ENCODE data around the gene ZCCHC17.

Gene ZCCHC17

GRCh38 chr1:31308036-31308435 is 11.2 kb downstream of the ZCCHC17 start:
- DNase-seq, result no peak

- DNase-seq, result peak; percentile 33 to 79
These were observed 13.4 kb downstream of the ZCCHC17 start for GRCh38 chr1:31310198-31310597.

GRCh38 chr1:31315902-31316301 is 19.1 kb downstream of the ZCCHC17 start:
- DNase-seq, result no peak

DNA sequence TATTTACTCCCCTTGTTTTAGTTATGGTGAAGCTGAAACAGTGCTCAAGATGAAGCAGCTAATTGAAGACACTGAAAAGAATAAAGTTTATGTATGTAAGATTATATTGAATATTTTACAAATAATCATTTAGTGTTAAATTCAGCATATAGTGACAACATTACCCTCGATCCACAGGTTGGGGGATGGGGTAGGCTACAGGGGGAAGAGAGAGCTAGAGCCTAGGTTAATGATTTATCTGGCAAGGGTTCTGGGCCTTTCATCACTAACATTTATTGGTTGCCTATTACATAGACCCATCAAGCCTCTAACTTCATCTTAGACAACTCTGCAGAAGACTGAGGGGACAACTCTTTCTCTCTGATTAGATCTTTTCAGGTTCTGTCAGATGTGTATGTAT is 21.3 kb downstream of the ZCCHC17 start:
- DNase-seq, result no peak

DNA sequence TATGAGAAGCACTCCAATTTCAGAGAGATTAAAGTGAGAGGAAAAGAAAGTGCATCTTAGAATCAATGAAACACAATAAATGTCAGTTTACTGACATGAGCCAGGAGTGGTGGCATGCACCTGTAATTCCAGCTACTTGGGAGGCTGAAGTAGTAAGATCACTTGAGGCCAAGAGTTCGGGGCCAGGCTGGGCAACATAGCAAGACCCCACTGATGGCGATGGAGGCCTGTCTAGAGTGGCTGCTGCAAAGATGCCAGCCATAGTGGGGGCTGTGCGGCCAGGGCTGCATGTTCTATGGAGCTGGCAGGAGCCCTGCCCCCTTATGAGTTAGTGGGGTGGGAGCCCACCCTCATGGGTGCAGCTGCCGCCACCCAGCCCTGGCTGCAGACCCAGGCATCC is 27.3 kb downstream of the ZCCHC17 start:
- no peak for DNase-seq

DNA sequence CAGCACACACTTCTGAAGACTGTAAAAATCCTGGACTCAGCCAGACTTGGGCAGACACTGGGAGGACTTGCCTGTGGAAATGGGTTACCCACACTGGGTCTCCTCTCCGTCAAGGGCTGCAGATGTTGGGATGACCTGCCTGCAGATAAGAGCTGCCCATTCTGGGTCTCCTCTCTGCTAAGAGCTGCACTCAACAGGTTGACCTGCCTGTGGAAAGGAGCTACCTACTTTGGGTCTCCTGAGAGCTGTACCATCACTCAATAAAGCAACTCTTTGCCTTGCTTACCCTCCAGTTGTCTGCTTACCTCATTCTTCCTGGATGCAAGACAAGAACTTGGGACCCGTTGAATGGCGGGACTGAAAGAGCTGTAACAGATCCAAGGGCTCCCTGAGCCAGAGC is 28.2 kb downstream of the ZCCHC17 start:
- DNase-seq, result no peak

GRCh38 chr1:31326461-31326860 is 29.6 kb downstream of the ZCCHC17 start:
- DNase-seq, result peak in 1 of 2 experiments; percentile 11

DNA sequence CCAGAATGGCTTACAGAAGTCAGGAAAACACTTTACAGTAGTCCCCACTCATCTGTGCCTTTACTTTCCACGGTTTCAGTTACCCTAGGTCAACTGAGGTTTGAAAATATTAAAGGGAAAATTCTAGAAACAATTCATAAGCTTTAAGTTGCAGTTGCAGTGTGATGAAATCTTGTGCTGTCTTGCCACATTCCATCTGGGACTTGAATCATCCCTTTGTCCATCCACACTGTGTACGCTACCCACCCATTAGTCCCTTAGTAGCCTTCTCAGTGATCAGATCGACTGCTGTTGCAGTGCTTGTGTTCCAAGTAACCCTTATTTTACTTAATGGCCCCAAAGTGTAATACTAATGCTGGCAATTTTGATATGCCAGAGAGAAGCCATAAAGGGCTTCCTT is 30.5 kb downstream of the ZCCHC17 start:
- no peak for DNase-seq

- peak in 1 of 2 experiments; percentile 70 for DNase-seq
These were observed 38.2 kb downstream of the ZCCHC17 start for GRCh38 chr1:31335007-31335406.

- no peak for DNase-seq
These were observed 40.0 kb downstream of the ZCCHC17 start for GRCh38 chr1:31336687-31337467.

DNA sequence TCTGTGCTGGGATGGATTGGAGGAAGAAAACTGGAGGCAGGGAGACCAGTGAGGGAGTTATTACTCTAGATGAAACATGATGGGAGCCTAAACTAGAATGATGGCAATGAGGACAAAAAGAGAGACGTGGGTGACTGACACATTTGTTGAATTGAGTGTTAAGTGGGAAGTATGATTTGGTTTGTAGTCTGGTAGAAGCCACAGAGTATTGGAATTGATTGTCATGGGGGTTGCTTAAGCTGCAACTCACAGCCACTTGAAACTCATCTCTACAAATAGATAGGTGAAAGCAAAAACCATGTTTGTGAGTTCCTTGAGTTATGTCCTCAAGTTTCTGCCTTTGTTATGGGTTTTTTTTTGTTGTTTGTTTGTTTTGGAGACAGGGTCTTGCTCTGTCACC is 47.7 kb downstream of the ZCCHC17 start:
- DNase-seq, result no peak

DNA sequence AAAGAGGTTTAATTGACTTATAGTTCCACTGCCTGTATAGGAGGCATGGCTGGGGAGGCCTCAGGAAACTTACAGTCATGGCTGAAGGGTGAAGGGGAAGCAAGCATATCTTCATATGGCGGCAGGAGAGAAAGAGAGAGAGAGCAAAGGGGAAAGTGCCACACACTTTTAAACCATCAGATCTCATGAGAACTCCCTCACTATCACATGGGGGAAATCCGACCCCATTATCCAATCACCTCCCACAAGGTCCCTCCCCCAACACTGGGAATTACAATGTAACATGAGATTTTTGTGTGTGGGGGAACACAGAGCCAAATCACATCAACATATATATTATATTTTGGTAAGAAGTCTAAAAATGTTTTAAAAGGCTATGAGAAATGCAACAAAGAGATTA is 48.8 kb downstream of the ZCCHC17 start:
- no peak for DNase-seq

- no peak for DNase-seq
These were observed 50.0 kb downstream of the ZCCHC17 start for GRCh38 chr1:31346785-31347184.

DNA sequence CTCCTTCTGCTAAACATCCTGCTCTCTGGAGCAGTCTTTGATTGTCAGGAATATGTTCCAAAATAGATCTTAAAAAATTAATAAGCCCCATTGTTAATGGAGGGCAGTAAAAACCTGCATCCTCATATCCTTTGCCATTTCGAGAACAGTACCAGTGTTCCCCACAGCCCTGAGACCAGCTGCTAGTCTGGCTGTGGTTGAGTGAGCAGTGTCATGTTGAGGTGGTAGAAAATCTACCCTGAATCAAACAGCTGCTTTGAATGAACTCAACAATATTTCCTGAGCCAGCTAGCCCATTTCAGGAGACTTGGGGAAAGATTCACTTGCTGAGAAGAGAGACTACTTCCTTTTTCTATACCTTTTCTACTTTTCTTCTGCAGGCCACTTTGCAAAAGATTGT is 51.6 kb downstream of the ZCCHC17 start:
- DNase-seq, result no peak

- DNase-seq, result no peak
These were observed 57.5 kb downstream of the ZCCHC17 start for GRCh38 chr1:31354283-31354682.

DNA sequence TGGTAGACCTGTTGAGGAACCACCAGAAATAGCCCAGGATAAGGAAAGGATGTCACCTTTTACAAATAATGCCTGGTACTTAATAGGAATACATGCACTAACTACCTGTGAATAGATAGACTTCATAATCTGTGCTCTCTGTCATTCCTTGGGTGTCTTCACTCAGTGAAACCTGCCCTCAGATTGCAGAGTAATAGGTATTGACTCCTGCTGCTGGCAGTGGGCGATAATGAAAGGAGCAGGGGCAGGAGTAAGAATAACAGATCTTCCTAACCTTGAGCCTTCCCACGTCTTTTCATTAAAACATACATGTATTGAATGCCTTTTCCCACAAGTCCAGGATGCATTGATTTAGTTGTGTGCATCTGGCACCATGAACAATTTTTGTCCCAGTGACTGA is 59.6 kb downstream of the ZCCHC17 start:
- no peak for DNase-seq

- no peak for DNase-seq
These were observed 64.8 kb downstream of the ZCCHC17 start for GRCh38 chr1:31361607-31362006.

- no peak for DNase-seq
These were observed 65.2 kb downstream of the ZCCHC17 start for GRCh38 chr1:31362032-31362431.

DNA sequence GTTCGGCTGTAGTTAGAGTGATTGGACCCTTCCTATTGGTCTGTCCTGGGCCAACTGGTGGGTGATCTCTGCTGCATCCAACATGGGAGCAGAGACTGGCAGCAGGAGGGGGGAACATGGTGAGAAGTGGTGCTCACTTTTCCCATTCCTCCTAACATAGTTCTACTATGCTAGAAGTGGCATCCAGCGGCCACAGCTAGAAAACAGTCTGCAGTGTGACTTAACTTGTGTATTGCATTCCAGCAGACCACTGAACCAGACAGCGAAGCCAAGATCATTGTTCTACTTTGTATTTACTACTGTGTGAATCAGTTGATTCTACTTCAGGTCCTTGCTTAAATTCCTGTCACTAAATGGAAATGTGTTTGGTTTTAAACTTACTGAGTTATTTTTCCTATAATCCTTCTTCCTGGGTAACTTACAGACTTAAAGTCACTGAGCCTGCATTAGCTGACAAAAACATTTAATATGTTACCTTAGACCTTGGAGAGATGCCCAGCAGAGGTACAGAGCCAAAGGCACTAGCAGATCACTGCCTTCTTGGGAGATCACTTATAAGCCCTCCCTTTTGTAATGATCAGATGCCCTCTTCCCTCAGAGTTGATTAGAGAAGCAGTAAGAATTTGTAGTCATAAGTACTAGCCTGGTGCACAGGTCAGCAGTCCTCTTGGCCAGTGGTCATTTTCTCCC is 67.9 kb downstream of the ZCCHC17 start:
- no peak for DNase-seq

DNA sequence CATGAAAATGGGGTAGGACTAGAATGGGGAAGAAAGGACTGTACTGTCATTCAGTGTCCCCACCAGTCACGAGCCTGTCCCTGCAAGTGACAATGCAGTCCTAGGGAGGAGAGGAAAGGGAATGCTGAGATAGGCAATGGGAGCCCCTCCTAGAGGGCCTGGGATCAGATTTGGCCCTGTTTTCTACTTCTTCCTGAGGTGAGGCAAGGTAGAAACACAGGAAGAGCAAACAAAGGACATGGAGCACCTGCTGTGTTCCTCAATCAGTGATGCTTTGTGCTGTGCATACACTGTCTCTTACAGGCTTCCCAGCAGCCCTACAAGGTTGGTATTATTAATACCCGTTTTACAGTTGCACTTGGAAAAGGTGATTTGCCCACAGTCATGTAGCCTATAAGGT is 70.0 kb downstream of the ZCCHC17 start:
- no peak for DNase-seq

DNA sequence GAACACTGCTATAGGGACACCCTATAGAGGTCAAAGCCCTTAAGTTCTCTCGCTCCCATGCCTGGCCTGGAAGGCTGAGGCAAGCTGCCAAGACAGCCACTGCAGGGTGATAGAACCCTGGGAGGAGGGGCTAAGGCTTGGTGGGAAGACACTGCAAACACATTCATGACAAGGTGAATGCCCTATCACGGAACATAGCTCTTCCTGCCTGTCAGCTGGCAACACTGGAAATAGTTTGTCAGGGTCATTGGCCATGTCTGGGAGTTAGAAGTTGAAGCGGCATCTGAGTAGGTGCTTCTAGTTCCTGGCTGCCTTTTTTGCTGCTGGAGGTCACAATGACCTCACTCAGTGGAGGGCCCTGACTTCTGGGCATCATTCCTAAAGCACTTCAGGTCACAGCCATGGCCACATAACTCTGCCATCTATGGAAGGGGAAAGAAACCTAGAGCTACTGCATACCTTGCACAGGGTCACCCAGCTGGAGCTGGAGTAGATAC is 71.8 kb downstream of the ZCCHC17 start:
- DNase-seq, result no peak

- no peak for DNase-seq
These were observed 73.2 kb downstream of the ZCCHC17 start for GRCh38 chr1:31370021-31370420.

DNA sequence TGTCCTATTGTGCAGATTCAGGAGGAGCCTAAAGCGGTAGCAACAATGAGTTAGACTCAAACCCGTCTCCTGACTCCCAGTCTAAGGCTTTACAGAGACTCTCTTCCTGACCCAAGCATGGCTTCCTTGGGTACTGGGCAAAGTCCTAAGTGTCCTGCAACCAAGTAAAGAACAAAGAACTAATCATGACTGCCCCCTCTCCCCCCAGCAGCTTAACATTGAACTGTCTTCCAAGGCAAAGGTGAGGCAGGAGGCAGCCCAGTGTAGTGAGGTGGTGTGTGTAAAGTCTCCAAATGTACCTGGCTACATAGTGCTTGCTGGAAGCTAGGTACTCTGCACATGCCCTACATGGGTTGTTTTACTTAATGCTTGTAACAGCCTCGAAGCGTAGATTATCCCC is 73.7 kb downstream of the ZCCHC17 start:
- DNase-seq, result no peak
